SK-N-SH (cell line): ENCODE data around the gene CNST. TPM values are rescaled to one million over a fixed set of nuclear protein-coding genes. Genes with fewer than 3 reads are reported as not detected.

Experiments used
- CTCF ChIA-PET: fragments of 300-600, 350-600 bp; formaldehyde crosslinking; extraction: SDS; loops from one replicate; lab custom pipeline; 2021; lab: Yijun Ruan, JAX
- POLR2A ChIA-PET: fragments of 350-600 bp; sonication (Branson Sonifier 250); formaldehyde crosslinking; extraction: SDS; loops from one replicate; lab custom pipeline; 2020; ENCODE audit warnings: antibody characterized with exemption, inconsistent platforms; lab: Yijun Ruan, JAX
- DNase-seq: peaks from one replicate; pipeline ENCODE4 v3.0.0; 2012
- H2AFZ ChIP-seq: fragments of 200-600 bp; sonication (generic); 2 replicates; pipeline ENCODE4 v1.8.1; 2016; ENCODE audit warnings: antibody characterized with exemption, mild to moderate bottlenecking, low read depth
- H3F3A ChIP-seq: fragments of 200-600 bp; sonication (generic); replicated peaks from 2 replicates; pipeline ENCODE3; 2016; ENCODE audit warnings: antibody characterized with exemption, mild to moderate bottlenecking; ENCODE audit not compliant: insufficient read depth
- H3K27ac ChIP-seq, 2 experiments: fragments of 200-500 bp in 1 of 2; fragments of 200-600 bp in 1 of 2; sonication (Bioruptor generic) in 1 of 2; sonication (generic), shearing (Covaris generic) in 1 of 2; 2 replicates each; pipeline versions ENCODE4 v1.5.1 to v1.6.1; 2014 to 2016; ENCODE audit warnings: low read depth in 2 of 2, inconsistent platforms in 1 of 2, low read length in 1 of 2, mild to moderate bottlenecking in 1 of 2, mixed read lengths in 1 of 2
- H3K27me3 ChIP-seq: fragments of 200-600 bp; sonication (generic), shearing (Covaris generic); 2 replicates; pipeline ENCODE4 v1.6.1; 2016; ENCODE audit warnings: mixed run types; ENCODE audit not compliant: insufficient read depth
- H3K36me3 ChIP-seq, 2 experiments: fragments of 200-500 bp in 1 of 2; fragments of 200-600 bp in 1 of 2; sonication (Bioruptor generic) in 1 of 2; sonication (generic) in 1 of 2; replicated peaks in 1 of 2; 2 replicates each; pipeline versions ENCODE3 to v1.5.1; 2014 to 2016; ENCODE audit warnings: low read length in 1 of 2, mild to moderate bottlenecking in 1 of 2; ENCODE audit not compliant: insufficient read depth in 2 of 2, control insufficient read depth in 1 of 2
- H3K4me1 ChIP-seq, 2 experiments: fragments of 200-500 bp in 1 of 2; fragments of 200-600 bp in 1 of 2; sonication (Bioruptor generic) in 1 of 2; sonication (generic), shearing (Covaris generic) in 1 of 2; 2 replicates each; pipeline versions ENCODE4 v1.5.1 to v1.6.1; 2014 to 2016; ENCODE audit warnings: low read depth in 1 of 2, low read length in 1 of 2, mixed run types in 1 of 2; ENCODE audit not compliant: insufficient read depth in 2 of 2, control insufficient read depth in 1 of 2
- H3K4me2 ChIP-seq: fragments of 200-600 bp; sonication (generic), shearing (Covaris generic); 2 replicates; pipeline ENCODE4 v1.6.1; 2017; ENCODE audit warnings: mixed run types
- H3K4me3 ChIP-seq, 2 experiments: fragments of 200-500 bp in 1 of 2; fragments of 200-600 bp in 1 of 2; sonication (Bioruptor generic) in 1 of 2; sonication (generic), shearing (Covaris generic) in 1 of 2; 2 replicates each; pipeline versions ENCODE4 v1.5.1 to v1.8.1; 2014 to 2016; ENCODE audit warnings: low read depth in 2 of 2, inconsistent platforms in 1 of 2, low read length in 1 of 2, mild to moderate bottlenecking in 1 of 2, mixed read lengths in 1 of 2, moderate library complexity in 1 of 2
- H3K79me2 ChIP-seq: fragments of 200-600 bp; sonication (generic); 2 replicates; pipeline ENCODE4 v1.8.1; 2017; ENCODE audit warnings: mild to moderate bottlenecking; ENCODE audit not compliant: insufficient read depth
- H3K9ac ChIP-seq: fragments of 200-600 bp; sonication (generic); 2 replicates; pipeline ENCODE4 v1.6.1; 2017; ENCODE audit warnings: mixed run types
- H3K9me2 ChIP-seq: fragments of 200-600 bp; sonication (generic); 2 replicates; pipeline ENCODE4 v1.6.1; 2017; ENCODE audit warnings: mixed run types
- H3K9me3 ChIP-seq: fragments of 200-600 bp; sonication (generic); 2 replicates; pipeline ENCODE4 v1.6.1; 2017; ENCODE audit warnings: mixed run types, mild to moderate bottlenecking, moderate library complexity
- H4K20me1 ChIP-seq: fragments of 200-600 bp; sonication (generic); 2 replicates; pipeline ENCODE4 v1.6.1; 2017; ENCODE audit warnings: mild to moderate bottlenecking, mixed run types; ENCODE audit not compliant: insufficient read depth
- CHD2 ChIP-seq: fragments of 150-350 bp; IDR thresholded peaks from 2 replicates; pipeline ENCODE4 v1.6.1; 2018; ENCODE audit warnings: low read length; ENCODE audit not compliant: partially characterized antibody
- CTCF ChIP-seq: fragments of 200-600 bp; sonication (generic); IDR thresholded peaks from 2 replicates; pipeline ENCODE4 v1.6.1; 2017; ENCODE audit warnings: antibody characterized with exemption, mild to moderate bottlenecking, moderate library complexity
- ELF1 ChIP-seq: IDR thresholded peaks from 2 replicates; pipeline ENCODE4 v1.4.0; 2012
- FOXJ3 ChIP-seq: sonication (generic); formaldehyde crosslinking; IDR thresholded peaks from 2 replicates; pipeline ENCODE4 v1.5.1; 2020; ENCODE audit warnings: mild to moderate bottlenecking, missing genetic modification reagents
- FOXM1 ChIP-seq: IDR thresholded peaks from 2 replicates; pipeline ENCODE4 v1.4.0; 2012; ENCODE audit warnings: low read depth, mild to moderate bottlenecking
- GATA2 ChIP-seq: sonication (generic); formaldehyde crosslinking; IDR thresholded peaks from 2 replicates; pipeline ENCODE4 v1.5.0; 2020; ENCODE audit warnings: mild to moderate bottlenecking, missing genetic modification reagents
- MAX ChIP-seq: IDR thresholded peaks from 2 replicates; pipeline ENCODE4 v1.4.0; 2012; ENCODE audit warnings: low read depth
- MEF2A ChIP-seq: IDR thresholded peaks from 2 replicates; pipeline ENCODE4 v1.4.0; 2012; ENCODE audit warnings: low read depth, borderline replicate concordance
- PBX3 ChIP-seq: IDR thresholded peaks from 2 replicates; pipeline ENCODE4; 2012
- POLR2AphosphoS5 ChIP-seq: IDR thresholded peaks from 2 replicates; pipeline ENCODE4 v1.6.1; 2012; ENCODE audit warnings: low read depth, low read length
- RAD21 ChIP-seq: IDR thresholded peaks from 2 replicates; pipeline ENCODE4 v1.6.1; 2012; ENCODE audit warnings: mild to moderate bottlenecking, low read length
- RXRA ChIP-seq: IDR thresholded peaks from 2 replicates; pipeline ENCODE4 v1.4.0; 2012; ENCODE audit warnings: low read depth, mild to moderate bottlenecking, borderline replicate concordance
- SIN3A ChIP-seq: IDR thresholded peaks from 2 replicates; pipeline ENCODE4 v1.6.1; 2012; ENCODE audit warnings: low read depth, mild to moderate bottlenecking, low read length, moderate library complexity, borderline replicate concordance
- TAF1 ChIP-seq: IDR thresholded peaks from 2 replicates; pipeline ENCODE4 v1.6.1; 2012; ENCODE audit warnings: low read depth, mild to moderate bottlenecking, low read length, moderate library complexity, borderline replicate concordance
- USF1 ChIP-seq: IDR thresholded peaks from 2 replicates; pipeline ENCODE4 v1.4.0; 2012; ENCODE audit warnings: low read depth, borderline replicate concordance
- USF2 ChIP-seq: fragments of 150-350 bp; IDR thresholded peaks from 2 replicates; pipeline ENCODE4 v1.6.1; 2017; ENCODE audit warnings: antibody characterized with exemption, low read length, low read depth, borderline replicate concordance
- ZBTB33 ChIP-seq: IDR thresholded peaks from 2 replicates; pipeline ENCODE4 v1.4.0; 2012; ENCODE audit warnings: low read depth, borderline replicate concordance
- whole genome bisulfite sequencing: methylation state at CpG from one replicate; pipeline ENCODE4 v1.1.6; 2017; ENCODE audit warnings: low lambda C conversion rate; 5-methylcytosine and 5-hydroxymethylcytosine counted together
- polyA plus RNA-seq, 3 experiments: library from polyadenylated mRNA; depleted of rRNA; stranded (reverse); fragments of >200 nt; gene quantifications; 2 replicates each; pipeline ENCODE4 v1.2.3, GENCODE V29; 2012

Gene CNST
- polyA plus RNA-seq, 1 of the 3 experiments (the other 2 are of a cell fraction): 21.7 TPM

GRCh38 chr1:246565751-246566127 is 517 bp upstream of the CNST start:
- ChIA-PET CTCF (interaction anchor here (1.8 kb wide), 1 partner anchor 73 kb away, joined by 3 read pairs; no protein-coding TSS in a partner anchor), POLR2A (interaction anchor here (0.6 kb wide), 1 partner anchor 443 kb away, joined by 3 read pairs; no protein-coding TSS in a partner anchor)
- Histone ChIP-seq H3K79me2 (peaks cover 94% of the 10 kb centered on the region), H3K4me3 (peak overlapping the region; percentile 90 to 96), H3K27me3 (no peaks in the 10 kb centered on the region), H3K4me2 (peak overlapping the region; percentile 81), H3K27ac (peak overlapping the region; percentile 82 to 97), H3F3A (peaks cover 21% of the 10 kb centered on the region), H4K20me1 (no peaks in the 10 kb centered on the region), H3K9me3 (no peaks in the 10 kb centered on the region), H3K9me2 (no peaks in the 10 kb centered on the region)
- TF ChIP-seq RAD21 (no peak), TAF1 (no peak), RXRA (no peak), ELF1 (no peak), MEF2A (no peak), GATA2 (no peak), CTCF (no peak), ZBTB33 (no peak), MAX (no peak), FOXM1 (no peak), PBX3 (no peak), USF1 (no peak), USF2 (no peak), CHD2 (no peak), POLR2AphosphoS5 (no peak), FOXJ3 (CRISPR knock-in tag) (no peak), SIN3A (no peak)
- TF ChIP-seq, all 33 proteins: peak for 0
- H3K4me1 ChIP-seq: peaks cover 11 to 13% of the 10 kb centered on the region in 2 experiments; a peak in 3 of 4 replicates
- DNase-seq: no peak
- H2AFZ ChIP-seq: peak overlapping the region; percentile 64
- whole genome bisulfite sequencing: 1% methylated on average over 18 of the region's 25 CpGs
- H3K36me3 ChIP-seq: peaks cover 17 to 29% of the 10 kb centered on the region in 2 experiments
- peak overlapping the region; percentile 82 for H3K9ac ChIP-seq
